GM23338 (cell line): ENCODE measurements around the gene PTPN13.

ENCODE experiments used
- CTCF ChIP-seq, 2 experiments: fragments of 200-600 bp in 1 of 2; sonication (generic) in 1 of 2; conservative IDR thresholded peaks; 2 replicates each; pipeline versions ENCODE4 v1.5.1 to v1.6.1; 2016 to 2017; ENCODE audit warnings: antibody characterized with exemption in 2 of 2, low read depth in 2 of 2, mild to moderate bottlenecking in 2 of 2, moderate library complexity in 1 of 2
- STAT1 ChIP-seq: IDR thresholded peaks from one replicate; pipeline ENCODE4 v1.6.1; 2016; ENCODE audit warnings: antibody characterized with exemption; ENCODE audit not compliant: unreplicated experiment
- ZNF331 ChIP-seq: fragments of 250-450 bp; sonication (Bioruptor Pico); IDR thresholded peaks from 2 replicates; pipeline ENCODE4 v1.5.0; 2020; ENCODE audit warnings: low read depth, mild to moderate bottlenecking, moderate library complexity

GRCh38 chr4:86818211-86818610, 224.1 kb downstream of the PTPN13 start:
- TF ChIP-seq STAT1 = no peak
- no peak for TF ChIP-seq CTCF (conservative IDR thresholded peaks at IDR 0.05; ENCODE audit: low read depth in 2 of 2)
- no peak for TF ChIP-seq ZNF331 (CRISPR knock-in tag)
